KMS-11 (cell line): ENCODE results near the gene EMC8.

Experiments used
- H2AFZ ChIP-seq: fragments of 200-600 bp; sonication (generic); 2 replicates; pipeline ENCODE4 v1.6.1; 2016; ENCODE audit warnings: antibody characterized with exemption, mixed run types, low read depth
- H3K27ac ChIP-seq: fragments of 200-600 bp; sonication (generic); 2 replicates; pipeline ENCODE4 v1.6.1; 2016; ENCODE audit warnings: mild to moderate bottlenecking, mixed run types
- H3K27me3 ChIP-seq: fragments of 200-600 bp; sonication (generic); 2 replicates; pipeline ENCODE4 v1.6.1; 2017; ENCODE audit warnings: mild to moderate bottlenecking, low read depth, mixed run types, moderate library complexity; ENCODE audit not compliant: insufficient read depth
- H3K36me3 ChIP-seq: fragments of 200-600 bp; sonication (generic); 2 replicates; pipeline ENCODE4 v1.6.1; 2017; ENCODE audit warnings: mild to moderate bottlenecking, mixed run types; ENCODE audit not compliant: insufficient read depth
- H3K4me1 ChIP-seq: fragments of 200-600 bp; sonication (generic); 2 replicates; pipeline ENCODE4 v1.6.1; 2016; ENCODE audit warnings: mild to moderate bottlenecking, low read depth, mixed run types; ENCODE audit not compliant: poor library complexity, severe bottlenecking
- H3K4me2 ChIP-seq: fragments of 200-600 bp; sonication (generic); 2 replicates; pipeline ENCODE4 v1.7.0; 2016; ENCODE audit warnings: mild to moderate bottlenecking, mixed run types
- H3K4me3 ChIP-seq: fragments of 200-600 bp; sonication (generic); IDR thresholded peaks from 2 replicates; pipeline ENCODE4 v1.6.1; 2017; ENCODE audit warnings: low read depth, low read length, mixed read lengths; ENCODE audit not compliant: insufficient read depth
- H3K79me2 ChIP-seq: fragments of 200-600 bp; sonication (generic); 2 replicates; pipeline ENCODE4 v1.6.1; 2016; ENCODE audit warnings: low read depth, mixed run types; ENCODE audit not compliant: insufficient read depth
- H3K9ac ChIP-seq: fragments of 200-600 bp; sonication (generic); 2 replicates; pipeline ENCODE4 v1.6.1; 2016; ENCODE audit warnings: mild to moderate bottlenecking, mixed run types
- H4K20me1 ChIP-seq: fragments of 200-600 bp; sonication (generic); 2 replicates; pipeline ENCODE4 v1.6.1; 2016; ENCODE audit warnings: mild to moderate bottlenecking, mixed run types; ENCODE audit not compliant: insufficient read depth
- CTCF ChIP-seq: fragments of 200-600 bp; sonication (generic); conservative IDR thresholded peaks from 2 replicates; pipeline ENCODE4 v1.6.1; 2017; ENCODE audit warnings: low read depth, mild to moderate bottlenecking, antibody characterized with exemption, low read length, moderate library complexity, mixed read lengths

Gene EMC8

GRCh38 chr16:85753976-85754375 lies 45.4 kb downstream of the EMC8 start:
- no peak overlapping the region for H3K4me3 ChIP-seq
- no peaks in the 10 kb centered on the region for H3K36me3 ChIP-seq
- no peak overlapping the region for H3K27ac ChIP-seq
- H3K4me1 ChIP-seq, result peaks cover 3% of the 10 kb centered on the region
- no peak for TF ChIP-seq CTCF
- no peak overlapping the region for H3K4me2 ChIP-seq
- peaks cover 66% of the 10 kb centered on the region for H3K27me3 ChIP-seq
- no peak overlapping the region for H3K9ac ChIP-seq
- no peaks in the 10 kb centered on the region for H4K20me1 ChIP-seq
- H2AFZ ChIP-seq, result no peak overlapping the region
- no peaks in the 10 kb centered on the region for H3K79me2 ChIP-seq

DNA sequence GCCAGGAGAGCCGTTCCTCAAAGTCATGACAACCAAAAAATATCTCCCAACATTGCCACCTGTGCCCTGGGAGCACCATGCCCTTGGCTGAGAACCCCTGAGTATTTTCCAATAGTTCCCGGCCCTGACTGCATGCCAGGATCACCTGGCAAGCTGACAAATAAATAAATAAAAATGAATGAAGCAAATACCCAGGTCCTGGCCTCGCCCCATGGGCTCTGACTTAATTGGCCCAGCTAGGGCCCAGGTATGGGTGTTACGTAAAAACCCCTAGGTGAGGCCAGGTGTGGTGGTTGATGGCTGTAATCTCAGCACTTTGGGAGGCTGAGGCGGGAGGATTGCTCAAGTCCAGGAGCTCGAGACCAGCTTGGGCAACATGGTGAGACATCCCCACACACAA lies 45.8 kb downstream of the EMC8 start:
- H3K36me3 ChIP-seq, result no peaks in the 10 kb centered on the region
- no peak overlapping the region for H3K4me2 ChIP-seq
- H3K79me2 ChIP-seq, result no peaks in the 10 kb centered on the region
- no peak overlapping the region for H3K9ac ChIP-seq
- H4K20me1 ChIP-seq, result no peaks in the 10 kb centered on the region
- H2AFZ ChIP-seq, result no peak overlapping the region
- no peak for TF ChIP-seq CTCF
- H3K4me3 ChIP-seq, result no peak overlapping the region
- no peak overlapping the region for H3K27ac ChIP-seq
- H3K4me1 ChIP-seq, result peaks cover 3% of the 10 kb centered on the region
- H3K27me3 ChIP-seq, result peaks cover 65% of the 10 kb centered on the region

GRCh38 chr16:85752511-85753420 lies 46.6 kb downstream of the EMC8 start:
- Histone ChIP-seq H3K4me2 (no peak overlapping the region), H3K27me3 (peaks cover 66% of the 10 kb centered on the region), H3K79me2 (no peaks in the 10 kb centered on the region), H4K20me1 (no peaks in the 10 kb centered on the region), H3K27ac (no peak overlapping the region), H3K4me1 (peaks cover 3% of the 10 kb centered on the region), H2AFZ (no peak overlapping the region), H3K36me3 (no peaks in the 10 kb centered on the region), H3K9ac (no peak overlapping the region), H3K4me3 (no peak overlapping the region)
- TF ChIP-seq CTCF, result no peak

DNA sequence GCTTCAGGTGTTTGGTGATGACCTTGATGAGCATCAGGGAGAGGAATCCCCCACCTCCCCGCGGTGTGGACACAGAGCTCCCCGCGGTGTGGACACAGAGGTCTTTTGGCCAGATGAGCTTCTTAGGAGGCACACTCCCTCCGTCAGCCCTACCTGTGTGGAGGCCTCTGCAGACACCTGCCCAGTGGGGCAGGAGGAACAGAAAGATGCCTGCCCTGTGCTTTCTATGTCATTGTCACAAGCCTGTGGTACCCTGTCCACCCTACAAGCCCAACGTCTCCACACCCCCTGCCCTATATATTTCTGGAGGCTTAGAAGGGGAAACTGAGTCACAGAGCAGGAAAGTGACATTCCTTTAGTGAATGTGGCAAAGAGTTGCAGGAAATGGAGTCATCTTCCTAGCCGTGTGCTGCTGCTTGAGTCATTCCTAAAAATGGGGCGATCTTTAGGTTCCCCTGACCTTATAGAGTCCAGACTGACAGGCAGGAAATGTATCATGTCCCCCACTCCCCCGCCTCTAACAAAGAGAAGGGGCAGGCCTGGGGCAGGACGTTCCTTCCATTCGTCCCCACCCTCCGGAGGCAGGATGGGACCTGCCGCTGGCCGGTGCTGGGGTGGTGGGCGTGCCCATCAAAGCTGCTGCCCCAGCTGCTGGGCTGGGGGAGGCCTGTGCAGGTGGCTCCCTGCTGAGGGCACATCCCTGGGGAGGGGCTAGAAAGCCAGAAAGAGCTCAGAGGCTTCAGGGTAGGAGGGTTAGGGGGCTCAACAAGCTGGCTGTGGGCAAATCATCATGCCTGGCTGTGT lies 47.4 kb downstream of the EMC8 start:
- Histone ChIP-seq H3K79me2 (no peaks in the 10 kb centered on the region), H3K27me3 (peaks cover 73% of the 10 kb centered on the region), H3K27ac (no peak overlapping the region), H3K9ac (no peak overlapping the region), H2AFZ (no peak overlapping the region), H3K4me1 (peaks cover 4% of the 10 kb centered on the region), H3K4me2 (no peak overlapping the region), H4K20me1 (no peaks in the 10 kb centered on the region), H3K4me3 (no peak overlapping the region), H3K36me3 (no peaks in the 10 kb centered on the region)
- no peak for TF ChIP-seq CTCF
